ENCODE measurements around the gene MIPEP. TPM values are rescaled to one million over a fixed set of nuclear protein-coding genes. Genes with fewer than 3 reads are reported as not detected.

MIPEP gene
- total and polyA plus RNA-seq, 2 donors (not counting 1 experiment from before 2014, with no cell fraction given) = 90.0 to 92.5 TPM

- no peak for DNase-seq (ENCODE audit: low read depth in 2 of 2)
- TF ChIP-seq CTCF (conservative IDR thresholded peaks at IDR 0.05 in 1 of 2, IDR thresholded peaks at IDR 0.05 in 1 of 2; ENCODE audit: low read depth in 1 of 2, low read length in 2 of 2) = no peak
- TF ChIP-seq EZH2 (IDR thresholded peaks at IDR 0.05; ENCODE audit: low read length, missing control alignments) = no peak
- Histone ChIP-seq H2AFZ (ENCODE audit: low read length) (no peak overlapping the region), H3K79me2 (ENCODE audit: control insufficient read depth, insufficient read depth, low read length) (no peaks in the 10 kb centered on the region), H3K4me3 (replicated peaks in 1 of 4; ENCODE audit: control extremely low read depth in 1 of 4, insufficient read depth in 1 of 4, low read depth in 3 of 4, low read length in 4 of 4) (no peak overlapping the region), H3K9ac (ENCODE audit: insufficient read depth, low read length) (no peak overlapping the region), H3K27me3 (ENCODE audit: control insufficient read depth, insufficient read depth, low read length) (no peaks in the 10 kb centered on the region), H4K20me1 (ENCODE audit: control insufficient read depth, extremely low read depth, insufficient read depth, low read length) (no peaks in the 10 kb centered on the region), H3K4me1 (ENCODE audit: control insufficient read depth, extremely low read depth, insufficient read depth, low read length) (no peaks in the 10 kb centered on the region), H3K36me3 (ENCODE audit: control insufficient read depth, insufficient read depth, low read length) (no peaks in the 10 kb centered on the region), H3K4me2 (ENCODE audit: extremely low read depth, insufficient read depth, low read length) (no peak overlapping the region), H3K9me3 (ENCODE audit: control insufficient read depth, insufficient read depth, low read depth, low read length) (no peaks in the 10 kb centered on the region), H3K27ac (ENCODE audit: insufficient read depth, low read length) (no peak overlapping the region)
These were observed 23.3 kb upstream of the MIPEP start for GRCh38 chr13:23912469-23912868.

- H3K27me3 ChIP-seq (ENCODE audit: control insufficient read depth, insufficient read depth, low read length) = no peaks in the 10 kb centered on the region
- no peaks in the 10 kb centered on the region for H3K9me3 ChIP-seq (ENCODE audit: control insufficient read depth, insufficient read depth, low read depth, low read length)
- H3K27ac ChIP-seq (ENCODE audit: insufficient read depth, low read length) = no peak overlapping the region
- H3K79me2 ChIP-seq (ENCODE audit: control insufficient read depth, insufficient read depth, low read length) = no peaks in the 10 kb centered on the region
- DNase-seq (ENCODE audit: low read depth in 2 of 2) = no peak
- H2AFZ ChIP-seq (ENCODE audit: low read length) = no peak overlapping the region
- H3K4me2 ChIP-seq (ENCODE audit: extremely low read depth, insufficient read depth, low read length) = no peak overlapping the region
- H4K20me1 ChIP-seq (ENCODE audit: control insufficient read depth, extremely low read depth, insufficient read depth, low read length) = no peaks in the 10 kb centered on the region
- no peak for TF ChIP-seq CTCF (conservative IDR thresholded peaks at IDR 0.05 in 1 of 2, IDR thresholded peaks at IDR 0.05 in 1 of 2; ENCODE audit: low read depth in 1 of 2, low read length in 2 of 2)
- H3K36me3 ChIP-seq (ENCODE audit: control insufficient read depth, insufficient read depth, low read length) = no peaks in the 10 kb centered on the region
- no peak overlapping the region for H3K4me3 ChIP-seq (replicated peaks in 1 of 4; ENCODE audit: control extremely low read depth in 1 of 4, insufficient read depth in 1 of 4, low read depth in 3 of 4, low read length in 4 of 4)
- H3K4me1 ChIP-seq (ENCODE audit: control insufficient read depth, extremely low read depth, insufficient read depth, low read length) = no peaks in the 10 kb centered on the region
- H3K9ac ChIP-seq (ENCODE audit: insufficient read depth, low read length) = no peak overlapping the region
These were observed 20.4 kb upstream of the MIPEP start for GRCh38 chr13:23909606-23910005.

- Histone ChIP-seq H3K36me3 (ENCODE audit: control insufficient read depth, insufficient read depth, low read length) (no peaks in the 10 kb centered on the region), H3K79me2 (ENCODE audit: control insufficient read depth, insufficient read depth, low read length) (no peaks in the 10 kb centered on the region), H3K27ac (ENCODE audit: insufficient read depth, low read length) (no peak overlapping the region), H3K4me3 (replicated peaks in 1 of 4; ENCODE audit: control extremely low read depth in 1 of 4, insufficient read depth in 1 of 4, low read depth in 3 of 4, low read length in 4 of 4) (no peak overlapping the region), H3K4me1 (ENCODE audit: control insufficient read depth, extremely low read depth, insufficient read depth, low read length) (peaks cover 6% of the 10 kb centered on the region), H2AFZ (ENCODE audit: low read length) (no peak overlapping the region), H3K9ac (ENCODE audit: insufficient read depth, low read length) (no peak overlapping the region), H3K4me2 (ENCODE audit: extremely low read depth, insufficient read depth, low read length) (no peak overlapping the region), H3K9me3 (ENCODE audit: control insufficient read depth, insufficient read depth, low read depth, low read length) (no peaks in the 10 kb centered on the region), H3K27me3 (ENCODE audit: control insufficient read depth, insufficient read depth, low read length) (no peaks in the 10 kb centered on the region), H4K20me1 (ENCODE audit: control insufficient read depth, extremely low read depth, insufficient read depth, low read length) (no peaks in the 10 kb centered on the region)
- TF ChIP-seq EZH2 (IDR thresholded peaks at IDR 0.05; ENCODE audit: low read length, missing control alignments) (no peak), CTCF (conservative IDR thresholded peaks at IDR 0.05 in 1 of 2, IDR thresholded peaks at IDR 0.05 in 1 of 2; ENCODE audit: low read depth in 1 of 2, low read length in 2 of 2) (no peak)
- peak; percentile 16 to 32 for DNase-seq (ENCODE audit: low read depth in 2 of 2)
These were observed 16.6 kb upstream of the MIPEP start for GRCh38 chr13:23905766-23906165.
